GM12878 (cell line): ENCODE data around the gene TNFRSF9. TPM values are rescaled to one million over a fixed set of nuclear protein-coding genes. Genes with fewer than 3 reads are reported as not detected.

Experiments used
- ATAC-seq: fragments of 200-7000 bp; cut with Tn5 transposase; 3 replicates; pipeline ENCODE4 v1.9.1; 2020; ENCODE audit warnings: mild to moderate bottlenecking, moderate library complexity
- Bru-seq: library from RNA; stranded (reverse); fragments of 400-500 nt; gene quantifications from one replicate; lab custom pipeline; 2021; lab: Mats Ljungman, UMichigan
- BruChase-seq, 2 experiments: library from RNA; stranded (reverse); fragments of 400-500 nt; gene quantifications; one replicate each; lab custom pipeline; 2021; lab: Mats Ljungman, UMichigan
- BruUV-seq: library from RNA; stranded (reverse); fragments of 400-500 nt; replicated peaks from 2 replicates; lab custom pipeline; 2021; lab: Mats Ljungman, UMichigan
- CTCF ChIA-PET: fragments of 300-600 bp; sonication (Branson Sonifier 250); formaldehyde crosslinking; extraction: SDS; loops from one replicate; lab custom pipeline; 2021; ENCODE audit warnings: inconsistent platforms; lab: Yijun Ruan, JAX
- POLR2A ChIA-PET: fragments of 350-600 bp; formaldehyde crosslinking; extraction: SDS; loops from one replicate; lab custom pipeline; 2021; ENCODE audit warnings: inconsistent platforms; lab: Charles Lee
- RAD21 ChIA-PET: fragments of 300-600 bp; sonication (Branson Sonifier 250); formaldehyde crosslinking; loops from one replicate; lab custom pipeline; 2023; ENCODE audit warnings: antibody characterized with exemption; ENCODE audit not compliant: unreplicated experiment; lab: Charles Lee
- SMC1A ChIA-PET: fragments of 300-600 bp; sonication (Branson Sonifier 250); formaldehyde crosslinking; loops from one replicate; lab custom pipeline; 2023; ENCODE audit not compliant: unreplicated experiment, uncharacterized antibody; lab: Charles Lee
- DNase-seq: peaks from one replicate; pipeline ENCODE4 v3.0.0-alpha.2; 2011; ENCODE audit warnings: low read depth, low spot score
- FAIRE-seq: peaks from 3 replicates; lab custom pipeline; 2011; peaks lifted over from hg19 to GRCh38; lab: Jason Lieb, UNC
- H2AFZ ChIP-seq: 2 replicates; pipeline ENCODE4 v1.6.0; 2011; ENCODE audit warnings: low read depth, low read length, control low read depth; ENCODE audit not compliant: control insufficient read depth
- H3K27ac ChIP-seq: 2 replicates; pipeline ENCODE4 v1.5.1; 2011; ENCODE audit warnings: control low read depth; ENCODE audit not compliant: control insufficient read depth, insufficient read depth
- H3K27me3 ChIP-seq, 2 experiments: replicated peaks in 1 of 2; 2 replicates each; pipeline versions ENCODE4 v1.6.0 to v1.6.1; 2011; ENCODE audit warnings: low read length in 1 of 2; ENCODE audit not compliant: control insufficient read depth in 2 of 2, insufficient read depth in 2 of 2
- H3K36me3 ChIP-seq, 2 experiments: 2 replicates each; pipeline ENCODE4 v1.5.1; 2011; ENCODE audit warnings: low read length in 1 of 2; ENCODE audit not compliant: control insufficient read depth in 2 of 2, insufficient read depth in 2 of 2
- H3K4me1 ChIP-seq: 2 replicates; pipeline ENCODE4 v1.6.1; 2011; ENCODE audit warnings: mild to moderate bottlenecking, low read length, moderate library complexity, mixed read lengths; ENCODE audit not compliant: control insufficient read depth, insufficient read depth
- H3K4me2 ChIP-seq: 2 replicates; pipeline ENCODE4 v1.6.0; 2011; ENCODE audit warnings: control low read depth; ENCODE audit not compliant: control insufficient read depth, insufficient read depth
- H3K4me3 ChIP-seq: fragments of 200-600 bp; sonication (generic); 2 replicates; pipeline ENCODE4 v1.5.1; 2016
- H3K79me2 ChIP-seq: 2 replicates; pipeline ENCODE4 v1.6.0; 2011; ENCODE audit warnings: low read length; ENCODE audit not compliant: control insufficient read depth, insufficient read depth
- H3K9ac ChIP-seq: 2 replicates; pipeline ENCODE4 v1.8.0; 2011; ENCODE audit warnings: low read length, control low read depth, mixed read lengths; ENCODE audit not compliant: control insufficient read depth, insufficient read depth
- H3K9me3 ChIP-seq: replicated peaks from 3 replicates; pipeline ENCODE4 v1.5.1; 2011; ENCODE audit warnings: mild to moderate bottlenecking, low read length; ENCODE audit not compliant: control insufficient read depth, insufficient read depth
- H4K20me1 ChIP-seq: 2 replicates; pipeline ENCODE4 v1.6.0; 2011; ENCODE audit not compliant: control insufficient read depth, insufficient read depth
- ATF7 ChIP-seq: fragments of 450-650 bp; IDR thresholded peaks from 2 replicates; pipeline ENCODE4 v1.6.1; 2016; ENCODE audit warnings: low read depth, mild to moderate bottlenecking
- CBFB ChIP-seq: IDR thresholded peaks from 2 replicates; pipeline ENCODE4 v1.6.1; 2016; ENCODE audit warnings: antibody characterized with exemption, low read depth
- DPF2 ChIP-seq: fragments of 450-650 bp; IDR thresholded peaks from 2 replicates; pipeline ENCODE4 v1.6.1; 2017; ENCODE audit warnings: mild to moderate bottlenecking
- FOS ChIP-seq: IDR thresholded peaks from 3 replicates; pipeline ENCODE4 v1.6.1; 2011; ENCODE audit warnings: borderline replicate concordance; ENCODE audit not compliant: insufficient read length; ENCODE audit errors: extremely low read depth
- IKZF1 ChIP-seq: fragments of 450-650 bp; conservative IDR thresholded peaks from 2 replicates; pipeline ENCODE4 v1.6.1; 2017; ENCODE audit warnings: antibody characterized with exemption, mild to moderate bottlenecking
- JUNB ChIP-seq: IDR thresholded peaks from 2 replicates; pipeline ENCODE4 v1.6.1; 2016; ENCODE audit warnings: antibody characterized with exemption, mild to moderate bottlenecking
- LARP7 ChIP-seq: fragments of 450-650 bp; IDR thresholded peaks from 2 replicates; pipeline ENCODE4 v1.6.1; 2017; ENCODE audit warnings: mild to moderate bottlenecking
- NR2C1 ChIP-seq: fragments of 450-650 bp; IDR thresholded peaks from 2 replicates; pipeline ENCODE4 v1.6.1; 2017; ENCODE audit warnings: antibody characterized with exemption, mild to moderate bottlenecking, moderate library complexity
- RELA ChIP-seq: fragments of 450-650 bp; IDR thresholded peaks from 2 replicates; pipeline ENCODE4 v1.8.0; 2014; ENCODE audit warnings: borderline replicate concordance; ENCODE audit not compliant: partially characterized antibody
- RUNX3 ChIP-seq: IDR thresholded peaks from 2 replicates; pipeline ENCODE4 v1.6.1; 2012; ENCODE audit warnings: low read length, inconsistent platforms
- TAF1 ChIP-seq: IDR thresholded peaks from 2 replicates; pipeline ENCODE4 v1.6.1; 2011; ENCODE audit warnings: mild to moderate bottlenecking, low read depth, low read length, borderline replicate concordance
- ZZZ3 ChIP-seq: IDR thresholded peaks from 2 replicates; pipeline ENCODE4 v1.6.1; 2011; ENCODE audit warnings: low read depth; ENCODE audit not compliant: control insufficient read depth, insufficient read length
- WGBS: methylation state at CpG from one replicate; pipeline ENCODE4 v1.1.6; 2016; ENCODE audit warnings: low lambda C conversion rate; ENCODE audit not compliant: insufficient replicate concordance, insufficient coverage; ENCODE audit errors: missing lambda C conversion rate; 5-methylcytosine and 5-hydroxymethylcytosine counted together
- in situ Hi-C: fragments of 300-500 bp; cut with MboI; formaldehyde crosslinking; loops from 9 replicates; pipeline ENCODE4 v1.14.3; 2018; ENCODE audit warnings: mixed read lengths
- intact Hi-C: fragments of 100-400 bp; cut with micrococcal nuclease; formaldehyde crosslinking; loops from one replicate; pipeline ENCODE4 v1.14.2; 2022; ENCODE audit not compliant: unreplicated experiment
- long read RNA-seq, 2 experiments: library from polyadenylated mRNA; unstranded; transcript quantifications; one replicate each; pipeline ENCODE4 v2.0.0, GENCODE V29; 2019 to 2020
- polyA minus RNA-seq, 3 experiments: library from RNA; depleted of rRNA, polyadenylated mRNA; stranded (reverse); fragments of >200 nt; gene quantifications; 2 replicates each; pipeline ENCODE4 v1.2.3, GENCODE V29; 2011
- polyA plus RNA-seq, 11 experiments: library from polyadenylated mRNA; depleted of rRNA in 4 of 11; unstranded in 6 of 11; stranded (reverse) in 5 of 11; fragments of >200 nt; fragmentation: Nextera tagmentation in 4 of 11; fragmentation: Illumina TruSeq in 1 of 11; extraction: Ambion mirVana in 4 of 11; extraction: Trizol in 1 of 11; gene quantifications; 1 replicate in 1 of 11; 2 replicates in 10 of 11; pipeline versions ENCODE4 v1.2.1 to v1.2.3, GENCODE V29; 2011 to 2016; ENCODE audit warnings: inconsistent platforms in 2 of 11, missing spikeins in 2 of 11, low read depth in 1 of 11
- total RNA-seq, 4 experiments: library from RNA; depleted of rRNA in 3 of 4; stranded (reverse); fragments of >200 nt in 3 of 4; fragmentation: Illumina TruSeq in 1 of 4; extraction: Trizol in 1 of 4; gene quantifications; 2 replicates each; pipeline versions ENCODE4 v1.2.1 to v1.2.3, GENCODE V29; 2013 to 2021

The TNFRSF9 gene
- 22.8 and 24.3 TPM in 2 replicates for total RNA-seq (2013; cell fraction: nucleolus; rRNA removed)
- total RNA-seq (2014; rRNA removed) (4.0 and 4.4 TPM in 2 replicates), total RNA-seq (2014; rRNA removed; fragmentation: Illumina TruSeq; extraction: Trizol) (5.9 and 7.0 TPM in 2 replicates), total RNA-seq (2021) (5.6 and 7.6 TPM in 2 replicates), polyA plus RNA-seq (2011; rRNA removed) (24.7 and 25.6 TPM in 2 replicates), polyA plus RNA-seq (2014; fragmentation: Illumina TruSeq; extraction: Trizol) (5.4 and 5.7 TPM in 2 replicates), polyA plus RNA-seq (2014; fragmentation: Nextera tagmentation; extraction: Ambion mirVana) (1 to 10 TPM; 7.5 to 9.2 TPM), polyA plus RNA-seq (2014; rRNA removed) (4.0 and 5.9 TPM in 2 replicates), polyA plus RNA-seq (2016; fragmentation: Nextera tagmentation; extraction: Ambion mirVana) (1 to 10 TPM; 2.0 to 2.2 TPM), polyA minus RNA-seq (2011; rRNA and poly(A)+ RNA removed) (36.5 and 45.8 TPM in 2 replicates), Bru-seq, nascent RNA (percentile 53 among the genes with signal in this experiment), BruChase-seq, experiment 1, labeled RNA remaining after a 6-hour chase (percentile 61 among the genes with signal in this experiment), BruChase-seq, experiment 2, labeled RNA remaining after a 2-hour chase (percentile 51 among the genes with signal in this experiment)
- 0.33 TPM for polyA plus RNA-seq (2011; ENCODE audit: low read depth)
- 17.5 and 21.8 TPM in 2 replicates for polyA plus RNA-seq (2011; cell fraction: cytosol; rRNA removed)
- polyA plus RNA-seq (2011; cell fraction: nucleus; rRNA removed): 7.0 and 7.8 TPM in 2 replicates
- 1.1 and 1.2 TPM in 2 replicates for polyA plus RNA-seq (2012)
- 9.9 and 10.0 TPM in 2 replicates for polyA minus RNA-seq (2011; cell fraction: cytosol; rRNA and poly(A)+ RNA removed)
- 4.0 and 6.0 TPM in 2 replicates for polyA minus RNA-seq (2011; cell fraction: nucleus; rRNA and poly(A)+ RNA removed)
- long read RNA-seq, experiment 1, partial matches to known transcripts: 0 of 3 reads
- long read RNA-seq, experiment 1, other reads (novel, unspliced or antisense): 1 of 3 reads
- long read RNA-seq, experiment 2, transcript TNFRSF9-201 (8 exons, 1,923 nt): major isoform, 34 of 47 reads
- long read RNA-seq, experiment 2, partial matches to known transcripts: 2 of 47 reads
- long read RNA-seq, experiment 2, other reads (novel, unspliced or antisense): 11 of 47 reads

DNA sequence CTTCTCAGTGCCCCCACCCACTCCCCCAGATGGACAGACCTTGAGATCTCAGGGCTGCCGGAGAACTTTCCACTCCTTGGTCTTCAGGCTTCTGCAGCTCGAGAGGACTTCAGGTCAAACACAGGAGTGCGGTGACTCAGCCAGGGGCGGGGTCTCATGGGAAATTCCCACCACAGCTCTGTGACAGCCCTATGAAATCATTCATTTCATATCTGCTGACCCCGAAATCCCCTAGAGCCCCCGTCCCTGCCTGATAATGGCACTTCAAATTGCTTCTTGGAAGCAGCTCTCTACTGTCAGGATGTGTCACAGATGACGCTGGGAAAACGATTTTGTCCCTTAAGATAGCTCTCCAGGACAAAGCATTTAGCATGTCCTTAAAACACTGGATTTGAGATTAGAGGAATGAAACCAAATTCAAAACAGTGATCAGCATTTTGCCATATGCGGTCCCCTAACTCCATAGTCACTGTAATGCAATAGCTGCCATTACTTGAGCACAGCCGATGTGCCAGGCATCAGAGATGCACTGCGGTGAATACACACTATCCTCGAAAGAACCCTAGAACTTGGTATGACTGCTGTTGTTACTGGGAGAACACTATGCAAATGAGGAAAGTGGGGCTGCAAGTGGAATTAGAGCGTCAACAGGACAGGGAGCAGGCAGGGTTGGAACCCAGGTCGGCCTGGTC is at the start of gene TNFRSF9:
TNFRSF9 (minus strand) TSS at position 95 of the 692 bp plus-strand sequence. CDS start 845 bp downstream, outside the sequence.
- H3K4me1 ChIP-seq: peaks cover 5% of the 10 kb centered on the region; the same call in 1 of the 2 replicates
- intact Hi-C loops (no loop called here), in situ Hi-C loops (no loop called here)
- peak within 1 kb of the TSS; percentile 17; the same call in 1 of the 2 replicates for H3K4me3 ChIP-seq
- H3K9me3 ChIP-seq: no peaks in the 10 kb centered on the region
- H3K9ac ChIP-seq: no peak within 1 kb of the TSS
- no peak within 1 kb of the TSS for H3K27ac ChIP-seq
- ChIA-PET POLR2A (interaction anchor here (0.6 to 2.1 kb wide), 5 partner anchors 8 to 1238 kb away, joined by 4 to 9 read pairs (median 5); partner anchors contain the start of gene PARK7), SMC1A (interaction anchor here (0.8 to 2.3 kb wide), 5 partner anchors 8 to 35 kb away, joined by 3 to 9 read pairs (median 5); partner anchors contain the start of gene PARK7), CTCF (interaction anchor here (1.4 to 1.7 kb wide), 3 partner anchors 21 to 189 kb away, joined by 3 to 7 read pairs (median 4); partner anchors contain the start of gene PARK7)
- no peaks in the 10 kb centered on the region for H4K20me1 ChIP-seq
- peak within 1 kb of the TSS; percentile 0 for H3K4me2 ChIP-seq
- no peaks in the 10 kb centered on the region for H3K36me3 ChIP-seq
- no TSS peak for BruUV-seq
- no peaks in the 10 kb centered on the region for H3K79me2 ChIP-seq
- 21% methylated on average over 14 of the region's 14 CpGs for WGBS
- FAIRE-seq: no peak
- no peak within 1 kb of the TSS for H2AFZ ChIP-seq
- no peak for DNase-seq
- peak; percentile 50 for TF ChIP-seq RELA
- TF ChIP-seq NR2C1: 0 out of 2 replicates have a peak, but pooled peaks have one; percentile 18
- peak; percentile 53; the same call in 1 of the 2 replicates for TF ChIP-seq DPF2
- no peak for TF ChIP-seq CBFB
- TF ChIP-seq RUNX3: peak; percentile 41; the same call in 1 of the 2 replicates
- TF ChIP-seq TAF1: no peak
- TF ChIP-seq LARP7: no peak
- no peak for TF ChIP-seq FOS
- TF ChIP-seq ZZZ3: no peak
- TF ChIP-seq IKZF1: no peak; the same call in 1 of the 2 replicates
- peak; percentile 25; the same call in 1 of the 2 replicates for TF ChIP-seq ATF7
- TF ChIP-seq JUNB: peak; percentile 46; the same call in 1 of the 2 replicates
- TF ChIP-seq, all 136 proteins: peak for 6
- H3K27me3 ChIP-seq: peaks cover 5 to 8% of the 10 kb centered on the region in 2 experiments; a peak in 3 of 4 replicates
- RAD21 ChIA-PET: interaction anchor here (0.7 to 1.6 kb wide), 2 partner anchors 21 to 22 kb away, joined by 4 to 5 read pairs; partner anchors contain the start of gene PARK7
- ATAC-seq: peak; percentile 89
